IPS DF 6.9 (cell line): ENCODE results near the gene ZNF415.
A peak's percentile ranks its signal among the peaks of the same experiment; 100 is the strongest.

Experiments
- DNase-seq: peaks from one replicate; pipeline ENCODE4 v3.0.0-alpha.2; 2013; ENCODE audit warnings: low read depth, low spot score
- H3K27ac ChIP-seq: one replicate; pipeline ENCODE4 v1.5.1; 2013; ENCODE audit warnings: low read length, control low read depth
- H3K27me3 ChIP-seq: 2 replicates; pipeline ENCODE4 v1.6.1; 2013; ENCODE audit warnings: mild to moderate bottlenecking, low read length; ENCODE audit not compliant: control insufficient read depth, insufficient read depth
- H3K36me3 ChIP-seq: 2 replicates; pipeline ENCODE4 v1.6.1; 2013; ENCODE audit warnings: low read length; ENCODE audit not compliant: control insufficient read depth, insufficient read depth
- H3K4me1 ChIP-seq: 2 replicates; pipeline ENCODE4 v1.6.1; 2013; ENCODE audit warnings: low read length; ENCODE audit not compliant: control insufficient read depth, insufficient read depth
- H3K4me3 ChIP-seq: 2 replicates; pipeline ENCODE4 v1.5.1; 2013; ENCODE audit warnings: mild to moderate bottlenecking, low read length
- H3K9me3 ChIP-seq: 2 replicates; pipeline ENCODE4 v1.6.1; 2013; ENCODE audit warnings: low read length, inconsistent platforms; ENCODE audit not compliant: control insufficient read depth, insufficient read depth
- WGBS: extraction: QIAGEN DNeasy Blood & Tissue Kit; methylation state at CpG from one replicate; pipeline ENCODE4 v1.1.7; 2013; ENCODE audit warnings: mixed read lengths, missing lambda C conversion rate; ENCODE audit not compliant: insufficient read length, insufficient coverage; 5-methylcytosine and 5-hydroxymethylcytosine counted together

The ZNF415 gene

DNA sequence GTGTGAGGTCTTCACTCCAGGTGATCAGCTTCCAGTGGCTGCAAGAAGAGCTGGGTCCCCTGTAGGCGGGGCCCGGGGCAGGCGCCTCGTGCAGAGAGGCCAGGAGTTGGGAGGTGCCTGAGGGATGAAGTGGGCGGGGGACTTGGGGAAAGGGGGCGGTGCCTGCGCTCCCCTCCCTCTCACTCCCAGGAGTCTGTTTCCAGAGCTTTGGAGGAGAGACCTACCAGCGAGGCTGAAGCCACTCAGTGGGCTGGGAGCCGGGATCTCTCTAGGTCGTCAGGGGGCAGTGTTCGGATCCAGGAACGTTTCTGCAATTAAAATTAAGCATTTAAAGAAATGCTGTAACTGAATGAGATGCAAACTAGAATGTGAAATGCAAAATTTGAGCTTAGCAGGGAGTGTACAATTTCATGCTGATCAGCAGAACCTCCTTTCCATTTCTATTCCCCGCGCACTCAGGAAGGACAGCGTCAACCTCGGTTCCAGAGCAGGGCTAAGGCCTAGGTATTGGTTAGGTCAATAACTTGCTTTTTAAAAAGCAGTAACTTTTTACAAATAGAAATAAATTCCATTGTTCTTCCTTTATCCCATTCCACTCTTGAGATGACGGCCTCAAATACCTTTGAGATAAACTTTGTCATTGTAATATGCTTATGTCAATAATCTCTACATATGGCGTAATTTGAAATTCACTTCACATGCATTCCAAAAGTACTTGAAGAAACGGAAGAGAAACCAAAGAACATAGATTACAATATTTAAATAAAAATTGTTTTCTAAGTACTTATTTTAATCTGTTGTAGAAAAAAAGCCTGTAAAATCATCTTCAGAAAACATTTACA is 41.1 kb downstream of the ZNF415 start:
- Histone ChIP-seq H3K4me3 (no peak overlapping the region), H3K27ac (no peak overlapping the region), H3K36me3 (peaks cover 4% of the 10 kb centered on the region; the same call in 1 of the 2 replicates), H3K9me3 (no peaks in the 10 kb centered on the region), H3K4me1 (no peaks in the 10 kb centered on the region), H3K27me3 (no peaks in the 10 kb centered on the region)
- no CpG with 5 or more reads among the region's 19 CpGs for WGBS
- peak; percentile 67 for DNase-seq

DNA sequence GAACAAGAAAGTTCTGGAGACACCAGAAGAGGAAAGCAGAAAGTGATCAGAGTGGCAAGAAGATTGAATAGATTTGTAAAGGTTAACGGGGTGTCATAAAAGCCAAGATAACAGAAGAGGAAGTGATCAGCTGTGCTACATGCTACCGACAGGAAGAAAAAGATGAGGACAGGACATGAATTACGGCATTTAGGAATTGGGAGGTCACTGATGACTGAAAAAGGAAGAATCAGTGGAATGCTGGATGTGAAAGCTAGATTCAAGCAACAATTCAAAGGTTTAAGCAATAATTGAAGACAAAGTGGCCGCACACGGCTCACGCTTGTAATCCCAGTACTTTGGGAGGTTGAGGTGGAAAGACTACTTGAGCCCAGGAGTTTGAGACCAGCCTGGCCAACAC is 44.6 kb downstream of the ZNF415 start:
- WGBS, result no CpG with 5 or more reads among the region's 6 CpGs
- no peak overlapping the region for H3K4me3 ChIP-seq
- no peaks in the 10 kb centered on the region for H3K4me1 ChIP-seq
- H3K27me3 ChIP-seq, result no peaks in the 10 kb centered on the region
- peaks cover 9% of the 10 kb centered on the region; the same call in 1 of the 2 replicates for H3K36me3 ChIP-seq
- DNase-seq, result no peak
- no peaks in the 10 kb centered on the region for H3K9me3 ChIP-seq
- no peak overlapping the region for H3K27ac ChIP-seq

DNA sequence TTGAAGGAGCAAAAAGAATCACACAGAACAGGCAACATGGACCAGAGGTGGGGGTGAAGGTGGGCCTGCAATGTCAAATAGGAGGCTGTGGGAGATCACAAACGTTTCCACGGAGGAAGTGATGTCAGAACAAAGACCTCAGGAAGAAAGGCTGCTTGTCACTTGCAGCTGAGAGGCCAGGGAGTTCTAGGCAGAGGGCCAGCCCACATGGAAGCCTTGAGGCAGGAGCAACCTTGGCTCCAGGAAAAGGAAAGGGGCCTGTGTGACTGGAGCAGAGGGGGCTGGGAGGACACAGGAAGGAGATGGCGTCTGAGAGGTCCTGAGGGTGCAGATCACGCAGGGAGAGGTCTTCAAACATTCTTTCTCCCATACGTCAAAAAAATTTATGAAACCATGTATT is 45.8 kb downstream of the ZNF415 start:
- Histone ChIP-seq H3K4me1 (no peaks in the 10 kb centered on the region), H3K27ac (no peak overlapping the region), H3K36me3 (peaks cover 9% of the 10 kb centered on the region; the same call in 1 of the 2 replicates), H3K4me3 (no peak overlapping the region), H3K27me3 (no peaks in the 10 kb centered on the region), H3K9me3 (no peaks in the 10 kb centered on the region)
- 100% methylated on average over 1 of the region's 5 CpGs for WGBS
- DNase-seq, result no peak

DNA sequence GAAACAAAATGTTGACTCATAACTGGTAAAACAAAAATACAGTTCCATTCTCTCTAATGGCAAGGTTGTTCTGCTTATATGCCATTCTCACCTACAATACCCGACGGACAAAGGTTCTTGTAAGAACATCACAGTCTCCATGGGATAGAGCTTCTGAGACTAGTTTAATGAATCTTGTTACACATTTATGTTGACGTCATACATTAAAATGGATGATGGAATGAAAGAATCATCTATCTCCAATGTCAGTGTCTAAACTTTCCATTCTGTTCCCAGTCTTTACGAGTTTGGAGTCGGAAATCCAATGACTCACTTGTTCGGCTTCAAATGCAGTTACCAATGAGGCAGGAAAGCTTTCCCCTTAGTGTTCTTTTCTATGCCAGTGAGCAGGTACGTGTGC is 47.2 kb downstream of the ZNF415 start:
- WGBS, result no CpG with 5 or more reads among the region's 7 CpGs
- no peak for DNase-seq
- no peaks in the 10 kb centered on the region for H3K9me3 ChIP-seq
- H3K4me1 ChIP-seq, result no peaks in the 10 kb centered on the region
- no peak overlapping the region for H3K27ac ChIP-seq
- peaks cover 5% of the 10 kb centered on the region; the same call in 1 of the 2 replicates for H3K36me3 ChIP-seq
- no peak overlapping the region for H3K4me3 ChIP-seq
- no peaks in the 10 kb centered on the region for H3K27me3 ChIP-seq

DNA sequence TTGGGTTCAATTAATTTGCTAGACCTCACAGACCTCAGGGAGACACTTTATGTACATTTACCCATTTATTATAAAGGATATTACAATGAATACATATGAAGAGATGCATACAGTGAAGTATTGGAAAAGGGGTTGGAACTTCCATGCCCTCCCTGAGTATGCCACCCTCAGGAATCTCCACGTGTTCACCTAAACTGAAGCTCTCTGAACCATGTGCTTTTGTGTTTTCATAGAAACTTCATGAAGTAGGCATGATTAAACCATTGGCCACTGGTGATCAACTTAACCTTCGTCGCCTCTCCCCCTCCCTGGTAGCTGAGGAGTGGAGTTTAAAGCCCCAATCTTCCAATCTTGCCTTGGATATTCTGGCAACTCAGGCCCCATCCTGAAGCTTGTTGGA is 49.8 kb downstream of the ZNF415 start:
- H3K27me3 ChIP-seq, result no peaks in the 10 kb centered on the region
- H3K36me3 ChIP-seq, result peaks cover 5% of the 10 kb centered on the region; the same call in 1 of the 2 replicates
- no peaks in the 10 kb centered on the region for H3K9me3 ChIP-seq
- no CpG with 5 or more reads among the region's 3 CpGs for WGBS
- H3K27ac ChIP-seq, result no peak overlapping the region
- DNase-seq, result no peak
- no peak overlapping the region for H3K4me3 ChIP-seq
- no peaks in the 10 kb centered on the region for H3K4me1 ChIP-seq

DNA sequence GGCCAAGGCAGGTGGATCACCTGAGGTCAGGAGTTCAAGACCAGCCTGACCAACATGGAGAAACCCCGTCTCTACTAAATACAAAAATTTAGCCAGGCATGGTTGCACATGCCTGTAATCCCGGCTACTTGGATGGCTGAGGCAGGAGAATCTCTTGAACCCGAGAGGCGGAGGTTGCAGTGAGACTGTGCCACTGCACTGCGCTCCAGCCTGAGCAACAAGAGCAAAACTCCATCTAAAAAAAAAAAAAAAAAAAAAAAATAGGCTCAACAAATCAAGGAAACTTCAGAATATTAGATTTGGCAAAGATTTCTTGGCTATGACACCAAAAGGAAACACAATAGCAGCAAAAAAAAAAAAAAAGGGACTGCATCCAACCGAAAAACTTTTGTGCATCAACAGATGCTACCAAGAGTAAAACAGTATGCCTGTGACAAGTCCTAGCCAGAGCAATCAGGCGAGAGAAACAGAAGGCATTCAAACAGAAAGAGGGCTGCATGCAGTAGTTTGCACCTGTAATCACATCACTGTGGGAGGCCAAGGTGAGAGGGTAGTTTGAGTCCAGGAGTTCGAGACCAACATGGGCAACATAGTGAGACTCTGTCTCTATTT is 53.3 kb downstream of the ZNF415 start:
- H3K27me3 ChIP-seq, result no peaks in the 10 kb centered on the region
- DNase-seq, result no peak
- no peaks in the 10 kb centered on the region for H3K36me3 ChIP-seq
- H3K4me1 ChIP-seq, result no peaks in the 10 kb centered on the region
- no peaks in the 10 kb centered on the region for H3K9me3 ChIP-seq
- no CpG with 5 or more reads among the region's 8 CpGs for WGBS
- no peak overlapping the region for H3K27ac ChIP-seq
- no peak overlapping the region for H3K4me3 ChIP-seq

DNA sequence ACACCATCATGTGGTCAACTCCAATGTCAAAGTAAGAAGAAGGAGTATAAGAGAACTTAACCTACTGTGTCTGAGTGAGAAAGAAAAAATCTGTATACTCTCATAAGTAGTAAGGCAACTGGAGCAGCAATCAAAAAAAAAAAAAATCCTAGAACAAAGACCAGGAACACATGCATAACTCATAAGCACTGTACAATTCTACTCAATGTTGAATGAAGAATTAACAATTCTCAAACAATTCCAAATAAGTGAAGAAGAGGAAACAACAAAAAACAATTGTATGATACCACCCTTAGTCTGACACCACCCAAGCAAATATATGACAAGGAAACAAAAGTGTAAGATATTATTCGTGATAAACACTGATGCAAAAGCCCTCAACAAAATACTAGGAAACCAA is 54.0 kb downstream of the ZNF415 start:
- H3K27me3 ChIP-seq, result no peaks in the 10 kb centered on the region
- H3K9me3 ChIP-seq, result no peaks in the 10 kb centered on the region
- no peaks in the 10 kb centered on the region; the same call in 1 of the 2 replicates for H3K36me3 ChIP-seq
- no CpG with 5 or more reads among the region's 1 CpG for WGBS
- H3K4me1 ChIP-seq, result no peaks in the 10 kb centered on the region
- no peak overlapping the region for H3K27ac ChIP-seq
- no peak overlapping the region for H3K4me3 ChIP-seq
- DNase-seq, result no peak

DNA sequence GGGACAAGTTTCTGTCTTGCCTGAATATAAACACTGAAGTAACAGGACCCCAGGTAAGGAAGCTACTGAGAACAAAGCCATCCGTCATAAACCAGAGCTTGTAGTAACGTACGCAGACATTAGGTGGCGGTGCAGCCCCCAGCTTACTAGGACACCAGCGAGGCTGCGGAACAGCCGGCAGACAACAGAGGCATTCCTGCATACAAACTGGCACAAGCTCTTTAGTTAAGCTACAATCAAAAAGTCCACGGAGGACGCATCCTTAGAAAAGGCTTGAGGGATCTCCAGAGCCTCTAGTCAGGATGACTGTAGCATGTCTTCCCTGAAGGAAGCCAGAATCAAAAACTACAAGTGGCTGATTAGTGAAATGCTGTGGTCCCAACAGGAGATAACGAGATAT is 55.7 kb downstream of the ZNF415 start:
- Histone ChIP-seq H3K27me3 (no peaks in the 10 kb centered on the region), H3K4me1 (no peaks in the 10 kb centered on the region), H3K36me3 (peaks cover 5% of the 10 kb centered on the region; the same call in 1 of the 2 replicates), H3K27ac (no peak overlapping the region), H3K4me3 (no peak overlapping the region), H3K9me3 (no peaks in the 10 kb centered on the region)
- no CpG with 5 or more reads among the region's 10 CpGs for WGBS
- peak; percentile 85 for DNase-seq

DNA sequence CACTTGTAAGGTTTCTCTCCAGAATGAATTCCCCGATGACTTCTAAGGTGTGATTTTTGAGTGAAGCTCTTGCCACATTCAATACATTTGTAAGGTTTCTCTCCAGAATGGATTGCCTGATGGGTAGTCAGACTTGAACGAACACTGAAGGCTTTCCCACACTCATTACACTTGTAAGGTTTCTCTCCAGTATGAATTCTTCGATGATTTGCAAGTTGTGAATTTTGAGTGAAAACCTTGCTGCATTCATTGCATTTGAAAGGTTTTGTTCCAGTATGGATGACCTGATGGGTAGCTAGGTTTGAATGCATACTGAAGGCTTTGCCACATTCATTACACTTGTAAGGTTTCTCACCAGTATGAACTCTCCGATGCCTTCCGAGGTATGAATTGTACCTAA is 63.9 kb downstream of the ZNF415 start:
- H3K27ac ChIP-seq, result no peak overlapping the region
- peaks cover 28% of the 10 kb centered on the region; the same call in 1 of the 2 replicates for H3K36me3 ChIP-seq
- H3K4me3 ChIP-seq, result no peak overlapping the region
- no peaks in the 10 kb centered on the region for H3K27me3 ChIP-seq
- no peak for DNase-seq
- H3K9me3 ChIP-seq, result peaks cover 3% of the 10 kb centered on the region
- WGBS, result no CpG with 5 or more reads among the region's 5 CpGs
- H3K4me1 ChIP-seq, result no peaks in the 10 kb centered on the region

DNA sequence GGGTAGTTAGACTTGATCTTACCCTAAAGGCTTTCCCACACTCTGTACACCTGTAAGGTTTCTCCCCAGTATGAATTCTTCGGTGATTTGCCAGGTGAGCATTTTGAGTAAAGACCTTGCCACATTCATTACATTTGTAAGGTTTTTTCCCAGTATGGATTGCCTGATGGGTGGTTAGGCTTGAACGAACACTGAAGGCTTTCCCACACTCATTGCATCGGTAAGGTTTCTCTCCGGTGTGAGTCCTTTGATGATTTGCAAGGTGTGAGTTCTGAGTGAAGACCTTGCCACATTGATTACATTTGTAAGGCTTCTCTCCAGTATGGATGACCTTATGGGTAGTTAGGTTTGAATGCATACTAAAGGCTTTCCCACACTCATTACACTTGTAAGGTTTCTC is 64.5 kb downstream of the ZNF415 start:
- Histone ChIP-seq H3K4me3 (no peak overlapping the region), H3K9me3 (peaks cover 3% of the 10 kb centered on the region), H3K27me3 (no peaks in the 10 kb centered on the region), H3K27ac (no peak overlapping the region), H3K4me1 (no peaks in the 10 kb centered on the region), H3K36me3 (peaks cover 25% of the 10 kb centered on the region; the same call in 1 of the 2 replicates)
- DNase-seq, result no peak
- no CpG with 5 or more reads among the region's 4 CpGs for WGBS
